HEK293 (cell line): ENCODE data around the gene IL36RN.

Source experiments
- CTCF ChIA-PET: fragments of 350-600 bp; formaldehyde crosslinking; extraction: SDS; loops from one replicate; lab custom pipeline; 2021; ENCODE audit warnings: antibody characterized with exemption; lab: Yijun Ruan, JAX
- POLR2A ChIA-PET: fragments of 300-600 bp; formaldehyde crosslinking; extraction: SDS; loops from one replicate; lab custom pipeline; 2020; ENCODE audit warnings: antibody characterized with exemption, inconsistent platforms; lab: Yijun Ruan, JAX
- H3K27ac ChIP-seq: fragments of 200-500 bp; sonication (Bioruptor generic); 2 replicates; pipeline ENCODE4 v1.5.1; 2014; ENCODE audit warnings: low read depth, low read length, control low read depth, inconsistent platforms; ENCODE audit errors: extremely low read depth
- H3K36me3 ChIP-seq, 2 experiments: fragments of 200-500 bp in 1 of 2; sonication (Bioruptor generic) in 1 of 2; 1 replicate in 1 of 2; 2 replicates in 1 of 2; pipeline ENCODE4 v1.5.1; 2014 to 2017; ENCODE audit warnings: inconsistent platforms in 2 of 2, low read length in 2 of 2; ENCODE audit not compliant: control insufficient read depth in 2 of 2, insufficient read depth in 1 of 2
- H3K4me1 ChIP-seq: fragments of 200-500 bp; sonication (Bioruptor generic); 2 replicates; pipeline ENCODE4 v1.5.1; 2014; ENCODE audit warnings: mild to moderate bottlenecking, low read length, inconsistent platforms; ENCODE audit not compliant: control insufficient read depth, insufficient read depth
- H3K4me3 ChIP-seq: 2 replicates; pipeline ENCODE4 v1.5.1; 2011; ENCODE audit warnings: low read depth, mild to moderate bottlenecking, control low read depth, low read length, moderate library complexity
- H3K9me3 ChIP-seq: fragments of 200-500 bp; sonication (Bioruptor generic); 2 replicates; pipeline ENCODE4 v1.5.1; 2014; ENCODE audit warnings: low read depth, low read length, inconsistent platforms; ENCODE audit not compliant: control insufficient read depth, insufficient read depth
- BCL11B ChIP-seq: fragments of 450-650 bp; formaldehyde crosslinking; IDR thresholded peaks from 2 replicates; pipeline ENCODE4 v1.5.1; 2016; ENCODE audit warnings: low read depth, missing biosample characterization, missing genetic modification characterization
- FEZF1 ChIP-seq: fragments of 450-650 bp; formaldehyde crosslinking; IDR thresholded peaks from 2 replicates; pipeline ENCODE4 v1.5.1; 2016; ENCODE audit warnings: missing biosample characterization, missing genetic modification characterization
- GLI2 ChIP-seq: fragments of 450-650 bp; formaldehyde crosslinking; IDR thresholded peaks from 2 replicates; pipeline ENCODE4; 2017; ENCODE audit warnings: missing biosample characterization, missing genetic modification characterization, low read depth, borderline replicate concordance
- KLF8 ChIP-seq: fragments of 450-650 bp; formaldehyde crosslinking; IDR thresholded peaks from 2 replicates; pipeline ENCODE4 v1.5.1; 2016; ENCODE audit warnings: missing biosample characterization, missing genetic modification characterization
- MEIS1 ChIP-seq: sonication (generic); formaldehyde crosslinking; IDR thresholded peaks from 2 replicates; pipeline ENCODE4 v1.8.1; 2022; ENCODE audit warnings: missing genetic modification reagents, mild to moderate bottlenecking, borderline replicate concordance
- REPIN1 ChIP-seq: fragments of 450-650 bp; formaldehyde crosslinking; IDR thresholded peaks from 2 replicates; pipeline ENCODE4 v1.5.1; 2017; ENCODE audit warnings: missing biosample characterization, missing genetic modification characterization, low read depth
- SP2 ChIP-seq: fragments of 450-650 bp; formaldehyde crosslinking; IDR thresholded peaks from 2 replicates; pipeline ENCODE4 v1.5.1; 2016; ENCODE audit warnings: missing biosample characterization, missing genetic modification characterization
- YY1 ChIP-seq: fragments of 450-650 bp; formaldehyde crosslinking; IDR thresholded peaks from 2 replicates; pipeline ENCODE4 v1.5.1; 2018; ENCODE audit warnings: missing biosample characterization, missing genetic modification characterization
- ZFHX2 ChIP-seq: fragments of 450-650 bp; formaldehyde crosslinking; conservative IDR thresholded peaks from 2 replicates; pipeline ENCODE4 v1.5.1; 2016; ENCODE audit warnings: missing biosample characterization, missing genetic modification characterization
- ZNF2 ChIP-seq: fragments of 450-650 bp; formaldehyde crosslinking; IDR thresholded peaks from 2 replicates; pipeline ENCODE4 v1.5.1; 2016; ENCODE audit warnings: missing biosample characterization, missing genetic modification characterization
- ZNF335 ChIP-seq: fragments of 450-650 bp; formaldehyde crosslinking; conservative IDR thresholded peaks from 2 replicates; pipeline ENCODE4 v1.5.1; 2016; ENCODE audit warnings: missing biosample characterization, missing genetic modification characterization
- ZNF394 ChIP-seq: fragments of 450-650 bp; formaldehyde crosslinking; IDR thresholded peaks from 2 replicates; pipeline ENCODE4 v1.5.1; 2016; ENCODE audit warnings: missing biosample characterization, missing genetic modification characterization, mild to moderate bottlenecking, moderate library complexity, borderline replicate concordance
- ZNF529 ChIP-seq: fragments of 450-650 bp; formaldehyde crosslinking; IDR thresholded peaks from 2 replicates; pipeline ENCODE4 v1.5.1; 2017; ENCODE audit warnings: missing genetic modification characterization, missing biosample characterization; ENCODE audit not compliant: insufficient replicate concordance
- ZNF530 ChIP-seq: fragments of 450-650 bp; formaldehyde crosslinking; IDR thresholded peaks from 2 replicates; pipeline ENCODE4 v1.5.1; 2016; ENCODE audit warnings: low read depth, missing biosample characterization, missing genetic modification characterization
- ZNF558 ChIP-seq: fragments of 450-650 bp; formaldehyde crosslinking; IDR thresholded peaks from 2 replicates; pipeline ENCODE4 v1.5.1; 2016; ENCODE audit warnings: missing biosample characterization, missing genetic modification characterization
- ZNF561 ChIP-seq: fragments of 450-650 bp; IDR thresholded peaks from 2 replicates; pipeline ENCODE4 v1.5.1; 2018; ENCODE audit warnings: missing biosample characterization, missing genetic modification characterization, borderline replicate concordance
- ZNF610 ChIP-seq: fragments of 450-650 bp; formaldehyde crosslinking; IDR thresholded peaks from 2 replicates; pipeline ENCODE4 v1.5.1; 2016; ENCODE audit warnings: missing biosample characterization, missing genetic modification characterization, borderline replicate concordance
- ZSCAN30 ChIP-seq: fragments of 450-650 bp; IDR thresholded peaks from 2 replicates; pipeline ENCODE4 v1.5.1; 2018; ENCODE audit warnings: missing biosample characterization, mild to moderate bottlenecking, missing genetic modification characterization, moderate library complexity
- TF ChIP-seq, protein P1 (sequence below): fragments of 450-650 bp; formaldehyde crosslinking; IDR thresholded peaks from 2 replicates; pipeline ENCODE4 v1.5.1; 2016; ENCODE audit warnings: missing biosample characterization, missing genetic modification characterization
- TF ChIP-seq, protein P2 (sequence below): fragments of 450-650 bp; formaldehyde crosslinking; IDR thresholded peaks from 2 replicates; pipeline ENCODE4 v1.5.1; 2016; ENCODE audit warnings: missing biosample characterization, missing genetic modification characterization
- TF ChIP-seq, protein P3 (sequence below): fragments of 450-650 bp; formaldehyde crosslinking; IDR thresholded peaks from 2 replicates; pipeline ENCODE4 v1.5.1; 2016; ENCODE audit warnings: missing biosample characterization, missing genetic modification characterization
- TF ChIP-seq, protein P4 (sequence below): fragments of 450-650 bp; formaldehyde crosslinking; IDR thresholded peaks from 2 replicates; pipeline ENCODE4 v1.5.1; 2016; ENCODE audit warnings: missing biosample characterization, missing genetic modification characterization, low read depth

IL36RN gene

DNA sequence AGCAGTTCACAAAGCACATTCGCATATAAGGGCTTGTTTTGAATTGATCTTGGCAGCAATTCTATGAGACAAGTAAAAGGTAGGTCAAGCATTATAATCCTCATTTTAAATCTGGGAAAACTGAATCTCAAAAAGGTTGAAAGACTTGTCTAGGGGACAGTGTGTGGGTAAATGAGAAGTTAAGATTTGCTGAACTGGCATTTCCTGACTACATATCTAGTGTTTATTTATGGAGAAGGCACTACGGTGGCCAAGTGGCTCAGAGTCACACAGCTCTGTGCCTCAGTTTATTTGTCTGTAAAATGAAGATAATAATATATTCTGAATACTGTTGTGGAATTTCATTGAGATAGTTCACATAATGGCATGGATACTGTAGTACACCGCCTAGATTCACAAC is 52.1 kb downstream of the IL36RN start:
- POLR2A ChIA-PET: no interaction called here
- CTCF ChIA-PET: no interaction called here
- TF ChIP-seq, protein P1, sequence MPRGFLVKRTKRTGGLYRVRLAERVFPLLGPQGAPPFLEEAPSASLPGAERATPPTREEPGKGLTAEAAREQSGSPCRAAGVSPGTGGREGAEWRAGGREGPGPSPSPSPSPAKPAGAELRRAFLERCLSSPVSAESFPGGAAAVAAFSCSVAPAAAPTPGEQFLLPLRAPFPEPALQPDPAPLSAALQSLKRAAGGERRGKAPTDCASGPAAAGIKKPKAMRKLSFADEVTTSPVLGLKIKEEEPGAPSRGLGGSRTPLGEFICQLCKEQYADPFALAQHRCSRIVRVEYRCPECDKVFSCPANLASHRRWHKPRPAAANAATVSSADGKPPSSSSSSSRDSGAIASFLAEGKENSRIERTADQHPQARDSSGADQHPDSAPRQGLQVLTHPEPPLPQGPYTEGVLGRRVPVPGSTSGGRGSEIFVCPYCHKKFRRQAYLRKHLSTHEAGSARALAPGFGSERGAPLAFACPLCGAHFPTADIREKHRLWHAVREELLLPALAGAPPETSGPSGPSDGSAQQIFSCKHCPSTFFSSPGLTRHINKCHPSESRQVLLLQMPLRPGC (tag by site-specific recombination): no peak
- no peak for TF ChIP-seq KLF8 (tag by site-specific recombination)
- TF ChIP-seq ZNF558 (tag by site-specific recombination): no peak
- TF ChIP-seq ZNF530 (tag by site-specific recombination): no peak
- no peak for TF ChIP-seq ZFHX2 (tag by site-specific recombination)

DNA sequence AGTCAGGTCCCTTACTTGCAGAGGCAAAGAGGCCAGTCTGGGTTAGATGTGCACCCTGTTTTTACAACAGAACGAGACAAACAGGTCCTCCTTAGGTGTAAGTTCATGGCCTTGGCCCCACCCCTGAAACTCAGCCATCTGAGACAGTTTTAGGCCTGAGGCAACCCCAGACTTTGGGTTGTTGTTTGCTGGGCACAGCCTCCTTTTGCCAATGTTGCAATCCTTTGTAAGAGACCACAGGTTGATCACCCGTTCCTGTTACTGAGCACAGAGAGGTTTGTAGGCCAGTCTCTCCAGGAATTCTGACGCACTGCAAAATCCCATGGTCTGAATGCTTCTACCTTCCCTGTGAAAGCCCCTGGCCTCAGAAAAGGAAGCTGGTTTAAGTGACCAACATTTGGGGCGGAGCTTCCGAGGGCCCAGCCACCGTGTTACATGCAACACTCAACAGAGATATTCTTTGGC is 52.9 kb downstream of the IL36RN start:
- no peaks in the 10 kb centered on the region for H3K36me3 ChIP-seq
- H3K27ac ChIP-seq: no peak overlapping the region
- no peaks in the 10 kb centered on the region for H3K9me3 ChIP-seq
- ChIA-PET POLR2A (no interaction called here), CTCF (interaction anchor here (0.6 kb wide), 1 partner anchor 171 kb away, joined by 4 read pairs; no protein-coding TSS in a partner anchor)
- TF ChIP-seq ZSCAN30 (tag by site-specific recombination) (no peak), BCL11B (no peak), REPIN1 (tag by site-specific recombination) (no peak), ZNF561 (tag by site-specific recombination) (no peak)
- TF ChIP-seq, protein P2, sequence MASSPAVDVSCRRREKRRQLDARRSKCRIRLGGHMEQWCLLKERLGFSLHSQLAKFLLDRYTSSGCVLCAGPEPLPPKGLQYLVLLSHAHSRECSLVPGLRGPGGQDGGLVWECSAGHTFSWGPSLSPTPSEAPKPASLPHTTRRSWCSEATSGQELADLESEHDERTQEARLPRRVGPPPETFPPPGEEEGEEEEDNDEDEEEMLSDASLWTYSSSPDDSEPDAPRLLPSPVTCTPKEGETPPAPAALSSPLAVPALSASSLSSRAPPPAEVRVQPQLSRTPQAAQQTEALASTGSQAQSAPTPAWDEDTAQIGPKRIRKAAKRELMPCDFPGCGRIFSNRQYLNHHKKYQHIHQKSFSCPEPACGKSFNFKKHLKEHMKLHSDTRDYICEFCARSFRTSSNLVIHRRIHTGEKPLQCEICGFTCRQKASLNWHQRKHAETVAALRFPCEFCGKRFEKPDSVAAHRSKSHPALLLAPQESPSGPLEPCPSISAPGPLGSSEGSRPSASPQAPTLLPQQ (tag by site-specific recombination): no peak
- H3K4me3 ChIP-seq: no peak overlapping the region
- H3K4me1 ChIP-seq: no peaks in the 10 kb centered on the region

More for the DNA sequence above, 52.1 kb downstream of the IL36RN start:
- H3K27ac ChIP-seq: no peak overlapping the region
- H3K9me3 ChIP-seq: no peaks in the 10 kb centered on the region
- no peak overlapping the region for H3K4me3 ChIP-seq
- no peaks in the 10 kb centered on the region for H3K4me1 ChIP-seq
- no peaks in the 10 kb centered on the region for H3K36me3 ChIP-seq

DNA sequence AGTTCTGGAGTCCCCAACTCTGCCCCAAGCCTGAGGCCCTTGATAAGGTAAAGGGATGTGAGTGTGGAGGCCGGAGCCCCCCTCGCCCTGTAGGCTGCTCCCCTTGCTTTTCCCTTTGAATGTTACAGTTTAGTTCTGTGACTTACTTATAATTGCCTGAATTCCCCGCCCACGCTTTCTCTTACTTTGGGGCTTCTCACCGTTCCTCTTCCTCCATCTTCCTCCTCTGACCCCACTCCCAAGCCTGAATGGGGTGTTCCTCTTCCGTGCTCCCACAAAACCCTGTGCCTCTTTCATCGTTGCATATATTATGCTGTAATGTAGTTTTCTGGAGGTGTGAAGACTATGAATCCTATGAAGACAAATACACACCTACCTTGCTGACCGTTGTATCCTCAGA is 53.4 kb downstream of the IL36RN start:
- H3K36me3 ChIP-seq: no peaks in the 10 kb centered on the region
- H3K9me3 ChIP-seq: no peaks in the 10 kb centered on the region
- no peak overlapping the region for H3K4me3 ChIP-seq
- TF ChIP-seq MEIS1 (CRISPR knock-in tag): no peak
- TF ChIP-seq YY1 (tag by site-specific recombination): no peak
- TF ChIP-seq GLI2 (tag by site-specific recombination): no peak
- TF ChIP-seq ZNF529 (tag by site-specific recombination): no peak
- TF ChIP-seq ZFHX2 (tag by site-specific recombination): no peak
- TF ChIP-seq ZNF335: no peak
- H3K4me1 ChIP-seq: no peaks in the 10 kb centered on the region
- CTCF ChIA-PET: interaction anchor here (1.0 kb wide), 1 partner anchor 9 kb away, joined by 3 read pairs; no protein-coding TSS in a partner anchor
- H3K27ac ChIP-seq: no peak overlapping the region
- POLR2A ChIA-PET: no interaction called here

DNA sequence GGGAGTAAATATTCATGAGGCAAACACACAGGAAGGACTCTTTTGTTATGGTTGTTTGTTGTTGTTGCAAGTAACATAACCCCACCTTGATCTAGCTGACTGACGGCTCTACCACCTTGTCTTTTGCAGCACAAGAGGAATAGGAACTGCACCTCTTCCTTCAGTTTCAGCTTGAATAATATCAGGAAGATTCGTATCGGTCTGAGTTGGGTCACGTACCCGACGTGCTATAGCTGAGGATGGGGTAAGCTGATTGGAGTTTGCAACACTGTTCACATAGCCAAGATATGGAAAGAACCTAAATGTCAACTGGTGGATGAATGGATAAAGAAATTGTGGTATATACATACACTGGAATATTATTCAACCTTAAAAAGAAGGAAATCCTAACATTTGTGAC is 53.9 kb downstream of the IL36RN start:
- Histone ChIP-seq H3K4me3 (no peak overlapping the region), H3K27ac (no peak overlapping the region)
- POLR2A ChIA-PET: no interaction called here
- TF ChIP-seq, protein P3, sequence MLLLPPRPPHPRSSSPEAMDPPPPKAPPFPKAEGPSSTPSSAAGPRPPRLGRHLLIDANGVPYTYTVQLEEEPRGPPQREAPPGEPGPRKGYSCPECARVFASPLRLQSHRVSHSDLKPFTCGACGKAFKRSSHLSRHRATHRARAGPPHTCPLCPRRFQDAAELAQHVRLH (tag by site-specific recombination): no peak
- TF ChIP-seq SP2 (tag by site-specific recombination) (no peak), FEZF1 (tag by site-specific recombination) (no peak), ZNF394 (tag by site-specific recombination) (no peak), ZNF2 (no peak), ZNF610 (tag by site-specific recombination) (no peak)
- TF ChIP-seq, protein P4, sequence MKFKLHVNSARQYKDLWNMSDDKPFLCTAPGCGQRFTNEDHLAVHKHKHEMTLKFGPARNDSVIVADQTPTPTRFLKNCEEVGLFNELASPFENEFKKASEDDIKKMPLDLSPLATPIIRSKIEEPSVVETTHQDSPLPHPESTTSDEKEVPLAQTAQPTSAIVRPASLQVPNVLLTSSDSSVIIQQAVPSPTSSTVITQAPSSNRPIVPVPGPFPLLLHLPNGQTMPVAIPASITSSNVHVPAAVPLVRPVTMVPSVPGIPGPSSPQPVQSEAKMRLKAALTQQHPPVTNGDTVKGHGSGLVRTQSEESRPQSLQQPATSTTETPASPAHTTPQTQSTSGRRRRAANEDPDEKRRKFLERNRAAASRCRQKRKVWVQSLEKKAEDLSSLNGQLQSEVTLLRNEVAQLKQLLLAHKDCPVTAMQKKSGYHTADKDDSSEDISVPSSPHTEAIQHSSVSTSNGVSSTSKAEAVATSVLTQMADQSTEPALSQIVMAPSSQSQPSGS (tag by site-specific recombination): no peak

More for the DNA sequence above, 53.9 kb downstream of the IL36RN start:
- Histone ChIP-seq H3K9me3 (no peaks in the 10 kb centered on the region), H3K36me3 (no peaks in the 10 kb centered on the region), H3K4me1 (no peaks in the 10 kb centered on the region)
- CTCF ChIA-PET: interaction anchor here (0.7 to 3.2 kb wide), 3 partner anchors 9 to 278 kb away, joined by 3 to 11 read pairs (median 3); no protein-coding TSS in a partner anchor
